GM12878 (cell line): Measurements from ENCODE around the gene CCNT2. TPM values are rescaled to one million over a fixed set of nuclear protein-coding genes. Genes with fewer than 3 reads are reported as not detected.

Source experiments
- ATAC-seq: fragments of 200-7000 bp; cut with Tn5 transposase; 3 replicates; pipeline ENCODE4 v1.9.1; 2020; ENCODE audit warnings: mild to moderate bottlenecking, moderate library complexity
- BruUV-seq: library from RNA; stranded (reverse); fragments of 400-500 nt; replicated peaks from 2 replicates; lab custom pipeline; 2021; lab: Mats Ljungman, UMichigan
- CTCF ChIA-PET: fragments of 300-600 bp; sonication (Branson Sonifier 250); formaldehyde crosslinking; extraction: SDS; loops from one replicate; lab custom pipeline; 2021; ENCODE audit warnings: inconsistent platforms; lab: Yijun Ruan, JAX
- POLR2A ChIA-PET: fragments of 350-600 bp; formaldehyde crosslinking; extraction: SDS; loops from one replicate; lab custom pipeline; 2021; ENCODE audit warnings: inconsistent platforms; lab: Charles Lee
- RAD21 ChIA-PET: fragments of 300-600 bp; sonication (Branson Sonifier 250); formaldehyde crosslinking; loops from one replicate; lab custom pipeline; 2023; ENCODE audit warnings: antibody characterized with exemption; ENCODE audit not compliant: unreplicated experiment; lab: Charles Lee
- SMC1A ChIA-PET: fragments of 300-600 bp; sonication (Branson Sonifier 250); formaldehyde crosslinking; loops from one replicate; lab custom pipeline; 2023; ENCODE audit not compliant: unreplicated experiment, uncharacterized antibody; lab: Charles Lee
- DNase-seq: peaks from one replicate; pipeline ENCODE4 v3.0.0-alpha.2; 2011; ENCODE audit warnings: low read depth, low spot score
- FAIRE-seq: peaks from 3 replicates; lab custom pipeline; 2011; peaks lifted over from hg19 to GRCh38; lab: Jason Lieb, UNC
- H2AFZ ChIP-seq: 2 replicates; pipeline ENCODE4 v1.6.0; 2011; ENCODE audit warnings: low read depth, low read length, control low read depth; ENCODE audit not compliant: control insufficient read depth
- H3K27ac ChIP-seq: 2 replicates; pipeline ENCODE4 v1.5.1; 2011; ENCODE audit warnings: control low read depth; ENCODE audit not compliant: control insufficient read depth, insufficient read depth
- H3K27me3 ChIP-seq, 2 experiments: replicated peaks in 1 of 2; 2 replicates each; pipeline versions ENCODE4 v1.6.0 to v1.6.1; 2011; ENCODE audit warnings: low read length in 1 of 2; ENCODE audit not compliant: control insufficient read depth in 2 of 2, insufficient read depth in 2 of 2
- H3K36me3 ChIP-seq, 2 experiments: 2 replicates each; pipeline ENCODE4 v1.5.1; 2011; ENCODE audit warnings: low read length in 1 of 2; ENCODE audit not compliant: control insufficient read depth in 2 of 2, insufficient read depth in 2 of 2
- H3K4me1 ChIP-seq: 2 replicates; pipeline ENCODE4 v1.6.1; 2011; ENCODE audit warnings: mild to moderate bottlenecking, low read length, moderate library complexity, mixed read lengths; ENCODE audit not compliant: control insufficient read depth, insufficient read depth
- H3K4me2 ChIP-seq: 2 replicates; pipeline ENCODE4 v1.6.0; 2011; ENCODE audit warnings: control low read depth; ENCODE audit not compliant: control insufficient read depth, insufficient read depth
- H3K4me3 ChIP-seq: fragments of 200-600 bp; sonication (generic); 2 replicates; pipeline ENCODE4 v1.5.1; 2016
- H3K79me2 ChIP-seq: 2 replicates; pipeline ENCODE4 v1.6.0; 2011; ENCODE audit warnings: low read length; ENCODE audit not compliant: control insufficient read depth, insufficient read depth
- H3K9ac ChIP-seq: 2 replicates; pipeline ENCODE4 v1.8.0; 2011; ENCODE audit warnings: low read length, control low read depth, mixed read lengths; ENCODE audit not compliant: control insufficient read depth, insufficient read depth
- H3K9me3 ChIP-seq: replicated peaks from 3 replicates; pipeline ENCODE4 v1.5.1; 2011; ENCODE audit warnings: mild to moderate bottlenecking, low read length; ENCODE audit not compliant: control insufficient read depth, insufficient read depth
- H4K20me1 ChIP-seq: 2 replicates; pipeline ENCODE4 v1.6.0; 2011; ENCODE audit not compliant: control insufficient read depth, insufficient read depth
- NFYA ChIP-seq: IDR thresholded peaks from 2 replicates; pipeline ENCODE4 v1.6.1; 2011; ENCODE audit warnings: low read depth, mild to moderate bottlenecking, low read length, improper control_type of control experiment, borderline replicate concordance
- ZBTB11 ChIP-seq: fragments of 450-650 bp; formaldehyde crosslinking; IDR thresholded peaks from 2 replicates; pipeline ENCODE4 v1.5.0; 2022; ENCODE audit warnings: mild to moderate bottlenecking, missing genetic modification characterization
- in situ Hi-C: fragments of 300-500 bp; cut with MboI; formaldehyde crosslinking; loops from 9 replicates; pipeline ENCODE4 v1.14.3; 2018; ENCODE audit warnings: mixed read lengths
- intact Hi-C: fragments of 100-400 bp; cut with micrococcal nuclease; formaldehyde crosslinking; loops from one replicate; pipeline ENCODE4 v1.14.2; 2022; ENCODE audit not compliant: unreplicated experiment
- polyA plus RNA-seq, 11 experiments: library from polyadenylated mRNA; depleted of rRNA in 4 of 11; unstranded in 6 of 11; stranded (reverse) in 5 of 11; fragments of >200 nt; fragmentation: Nextera tagmentation in 4 of 11; fragmentation: Illumina TruSeq in 1 of 11; extraction: Ambion mirVana in 4 of 11; extraction: Trizol in 1 of 11; gene quantifications; 1 replicate in 1 of 11; 2 replicates in 10 of 11; pipeline versions ENCODE4 v1.2.1 to v1.2.3, GENCODE V29; 2011 to 2016; ENCODE audit warnings: inconsistent platforms in 2 of 11, missing spikeins in 2 of 11, low read depth in 1 of 11
- total RNA-seq, 4 experiments: library from RNA; depleted of rRNA in 3 of 4; stranded (reverse); fragments of >200 nt in 3 of 4; fragmentation: Illumina TruSeq in 1 of 4; extraction: Trizol in 1 of 4; gene quantifications; 2 replicates each; pipeline versions ENCODE4 v1.2.1 to v1.2.3, GENCODE V29; 2013 to 2021

Gene CCNT2
- total and polyA plus RNA-seq, 10 of the 15 experiments (the other 5 are each of a cell fraction or from before 2014, with no cell fraction given): 6.0 to 25.6 (median 20.0) TPM

DNA sequence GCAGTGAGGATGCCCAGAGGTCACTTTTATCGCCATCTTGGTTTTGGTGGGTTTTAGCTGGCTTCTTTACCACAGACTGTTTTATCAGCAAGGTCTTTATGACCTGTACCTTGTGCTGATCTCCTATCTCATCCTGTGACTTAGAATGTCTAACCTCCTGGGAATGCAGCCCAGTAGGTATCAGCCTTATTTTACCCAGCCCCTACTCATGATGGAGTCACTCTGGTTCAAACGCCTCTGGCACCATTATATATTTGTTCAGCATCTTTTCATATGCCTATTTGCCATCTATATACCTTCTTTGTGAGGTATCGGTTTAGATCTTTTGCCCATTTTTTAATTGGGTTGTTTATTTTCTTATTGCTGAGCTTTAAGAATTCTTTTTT is 7.2 kb upstream of the CCNT2 start (continued):
- TF ChIP-seq ZBTB11 (CRISPR knock-in tag): no peak

DNA sequence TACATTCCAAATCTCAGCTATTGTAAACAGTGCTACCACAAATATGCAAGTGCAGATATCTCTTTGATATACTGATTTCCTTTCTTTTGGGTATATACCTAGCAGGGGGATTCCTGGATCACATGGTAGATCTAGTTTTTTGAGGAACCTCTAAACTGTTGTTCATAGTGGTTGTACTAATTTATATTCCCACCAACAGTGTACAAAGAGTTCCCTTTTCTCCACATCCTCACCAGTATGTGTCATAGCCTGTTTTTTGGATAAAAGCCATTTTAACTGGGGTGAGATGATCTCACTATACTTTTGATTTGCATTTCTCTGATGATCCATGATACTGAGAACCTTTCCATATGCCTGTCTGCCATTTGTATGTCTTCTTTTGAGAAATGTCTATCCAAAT is 6.3 kb upstream of the CCNT2 start:
- Histone ChIP-seq H3K27me3 (no peaks in the 10 kb centered on the region), H3K4me2 (no peak overlapping the region), H4K20me1 (no peaks in the 10 kb centered on the region), H3K9me3 (no peaks in the 10 kb centered on the region; the same call in 2 of the 3 replicates), H3K4me1 (peaks cover 6% of the 10 kb centered on the region), H2AFZ (no peak overlapping the region), H3K79me2 (peaks cover 4% of the 10 kb centered on the region), H3K27ac (no peak overlapping the region), H3K4me3 (no peak overlapping the region), H3K9ac (no peak overlapping the region), H3K36me3 (no peaks in the 10 kb centered on the region)
- ChIA-PET POLR2A (no interaction called here), CTCF (no interaction called here), RAD21 (no interaction called here), SMC1A (no interaction called here)
- ATAC-seq (no peak), FAIRE-seq (no peak), DNase-seq (no peak)
- no TSS peak for BruUV-seq
- in situ Hi-C loops (loop anchor here (10.0 kb wide), 1 partner anchor 798 kb away; no protein-coding TSS in a partner anchor), intact Hi-C loops (loop anchor here (10.0 kb wide), 1 partner anchor 798 kb away; no protein-coding TSS in a partner anchor)
- TF ChIP-seq NFYA: no peak
